H1 (cell line): ENCODE data around the gene C2CD4A. TPM values are rescaled to one million over a fixed set of nuclear protein-coding genes. Genes with fewer than 3 reads are reported as not detected.

Source experiments
- EZH2 ChIP-seq: fragments of 200-600 bp; sonication (generic); IDR thresholded peaks from 2 replicates; pipeline ENCODE4 v1.7.1; 2012; ENCODE audit warnings: low read depth, mild to moderate bottlenecking, moderate library complexity, low read length, inconsistent platforms; ENCODE audit not compliant: severe bottlenecking
- FOSL1 ChIP-seq: IDR thresholded peaks from 2 replicates; pipeline ENCODE4 v1.6.1; 2011; ENCODE audit warnings: mild to moderate bottlenecking, low read depth, low read length, moderate library complexity; ENCODE audit not compliant: insufficient read depth
- HDAC6 ChIP-seq: IDR thresholded peaks from one replicate; pipeline ENCODE4 v1.7.1; 2012; ENCODE audit warnings: low read depth, mild to moderate bottlenecking, inconsistent platforms, low read length, moderate library complexity
- KDM5A ChIP-seq: fragments of 200-600 bp; IDR thresholded peaks from 2 replicates; pipeline ENCODE4 v1.7.1; 2012; ENCODE audit warnings: mild to moderate bottlenecking, low read length, inconsistent platforms, mixed read lengths
- SP2 ChIP-seq: IDR thresholded peaks from 2 replicates; pipeline ENCODE4 v1.6.1; 2012; ENCODE audit warnings: mild to moderate bottlenecking, low read length, inconsistent platforms
- TAF1 ChIP-seq: IDR thresholded peaks from 2 replicates; pipeline ENCODE4 v1.6.1; 2011; ENCODE audit warnings: mild to moderate bottlenecking, low read depth, low read length
- TCF12 ChIP-seq: IDR thresholded peaks from 2 replicates; pipeline ENCODE4 v1.6.1; 2011; ENCODE audit warnings: low read depth, mild to moderate bottlenecking, low read length
- polyA plus RNA-seq, 7 experiments: library from polyadenylated mRNA; depleted of rRNA in 3 of 7; stranded (reverse) in 5 of 7; unstranded in 2 of 7; fragments of >200 nt in 5 of 7; fragments of 200-250 nt in 2 of 7; gene quantifications; 1 replicate in 5 of 7; 2 replicates in 1 of 7; 4 replicates in 1 of 7; pipeline versions ENCODE4 v1.2.1 to v1.2.3, GENCODE V29; 2011 to 2013; ENCODE audit warnings: missing spikeins in 2 of 7, mixed read lengths in 2 of 7
- total RNA-seq: library from RNA; stranded (reverse); fragmentation: NEBNext Ultra II Directional; extraction: Animal tissue kit (Norgen Biotek cat#: 25700); gene quantifications from 2 replicates; pipeline ENCODE4 v1.2.1, GENCODE V29; 2021

Gene C2CD4A
- total and polyA plus RNA-seq, 2 of the 8 experiments (the other 6 are each of a cell fraction or from before 2014, with no cell fraction given), result not detected

DNA sequence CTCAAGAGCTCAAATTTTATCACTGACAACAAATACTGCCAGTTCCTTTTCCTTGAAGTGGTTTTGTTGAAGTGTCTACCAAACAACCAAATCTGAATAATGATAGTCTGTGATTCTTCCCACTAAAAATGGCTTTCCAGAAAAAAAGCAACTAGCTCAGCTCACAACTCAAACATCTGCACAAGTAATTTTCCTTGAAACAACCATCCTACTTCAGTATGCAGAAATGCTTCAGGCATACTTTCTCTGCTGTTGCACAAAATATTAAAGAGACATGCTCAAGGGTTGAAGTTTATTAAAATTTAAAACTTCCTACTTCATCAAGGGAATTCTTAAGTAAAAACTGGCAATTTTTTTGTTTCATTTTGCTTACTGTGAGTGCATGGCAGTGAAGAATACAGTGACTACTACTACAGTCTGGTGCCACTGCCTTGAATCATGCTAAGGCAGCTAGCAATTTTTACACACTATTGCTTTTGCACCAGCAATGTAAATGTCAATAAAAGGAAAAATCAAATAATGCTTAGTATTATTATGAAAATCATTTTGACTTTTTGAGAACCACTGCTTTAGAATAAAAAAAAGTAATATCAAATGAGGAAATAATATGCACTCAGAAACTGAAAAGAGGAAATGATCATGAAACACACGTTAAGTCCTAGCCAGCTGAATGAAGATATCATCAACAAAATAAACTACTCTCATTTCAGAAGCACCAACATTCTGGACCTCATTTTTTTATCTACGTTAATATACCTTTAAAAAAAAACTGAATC lies 40.1 kb upstream of the C2CD4A start (continued):
- TF ChIP-seq TAF1, result no peak
- TF ChIP-seq HDAC6, result no peak
- TF ChIP-seq KDM5A, result no peak
- TF ChIP-seq SP2, result no peak
- TF ChIP-seq EZH2, result no peak
- TF ChIP-seq FOSL1, result no peak
- TF ChIP-seq TCF12, result no peak
